Bronchial epithelial cell (primary cell): Measurements from ENCODE around the gene ATG16L2. TPM values are rescaled to one million over a fixed set of nuclear protein-coding genes. Genes with fewer than 3 reads are reported as not detected.

ENCODE experiments used
- DNase-seq: peaks from one replicate; pipeline ENCODE4 v3.0.0-alpha.2; 2010; ENCODE audit warnings: low read depth
- FAIRE-seq: peaks from 2 replicates; lab custom pipeline; 2011; peaks lifted over from hg19 to GRCh38; lab: Jason Lieb, UNC
- H3K27me3 ChIP-seq: 2 replicates; pipeline ENCODE4 v1.5.1; 2011; ENCODE audit warnings: low read length; ENCODE audit not compliant: control insufficient read depth, insufficient read depth
- H3K36me3 ChIP-seq: 2 replicates; pipeline ENCODE4 v1.5.1; 2011; ENCODE audit warnings: low read length; ENCODE audit not compliant: control insufficient read depth, insufficient read depth
- H3K4me3 ChIP-seq: 2 replicates; pipeline ENCODE4 v1.5.1; 2011; ENCODE audit warnings: mild to moderate bottlenecking, low read depth, low read length, control low read depth
- total RNA-seq: library from RNA; depleted of rRNA; stranded (reverse); fragments of >200 nt; gene quantifications from 2 replicates; pipeline ENCODE4 v1.2.1, GENCODE V29; 2014
- TF ChIP-seq, protein P1 (sequence below): IDR thresholded peaks from 2 replicates; pipeline ENCODE4 v1.5.1; 2011; ENCODE audit warnings: mild to moderate bottlenecking, moderate library complexity, low read length, control low read depth, inconsistent platforms; ENCODE audit not compliant: insufficient read depth, severe bottlenecking

Gene ATG16L2
- total RNA-seq, 1 donor from 2014 or later, result 5.3 TPM

DNA sequence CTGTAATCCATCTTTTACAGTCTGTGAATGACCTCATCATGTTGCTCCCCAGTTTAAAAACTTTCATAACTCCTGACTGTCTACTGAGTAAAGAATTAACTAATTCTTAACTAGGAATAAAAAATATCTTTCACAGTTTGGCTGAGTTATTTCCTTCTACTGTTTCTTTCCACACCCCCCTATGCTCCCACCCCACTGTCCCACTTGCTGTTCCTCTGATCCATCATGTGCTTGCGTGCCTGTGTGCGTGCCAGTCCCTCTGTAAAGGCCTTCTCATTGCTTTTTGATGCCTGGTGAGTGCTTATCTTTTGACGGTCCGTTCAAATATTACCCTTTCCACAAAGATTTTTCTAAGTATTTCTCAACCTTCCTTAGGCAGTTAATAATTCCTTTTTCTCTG lies 55.6 kb downstream of the ATG16L2 start:
- DNase-seq (no peak), FAIRE-seq (no peak)
- H3K36me3 ChIP-seq, result no peaks in the 10 kb centered on the region
- no peak overlapping the region for H3K4me3 ChIP-seq
- H3K27me3 ChIP-seq, result no peaks in the 10 kb centered on the region
- TF ChIP-seq, protein P1, sequence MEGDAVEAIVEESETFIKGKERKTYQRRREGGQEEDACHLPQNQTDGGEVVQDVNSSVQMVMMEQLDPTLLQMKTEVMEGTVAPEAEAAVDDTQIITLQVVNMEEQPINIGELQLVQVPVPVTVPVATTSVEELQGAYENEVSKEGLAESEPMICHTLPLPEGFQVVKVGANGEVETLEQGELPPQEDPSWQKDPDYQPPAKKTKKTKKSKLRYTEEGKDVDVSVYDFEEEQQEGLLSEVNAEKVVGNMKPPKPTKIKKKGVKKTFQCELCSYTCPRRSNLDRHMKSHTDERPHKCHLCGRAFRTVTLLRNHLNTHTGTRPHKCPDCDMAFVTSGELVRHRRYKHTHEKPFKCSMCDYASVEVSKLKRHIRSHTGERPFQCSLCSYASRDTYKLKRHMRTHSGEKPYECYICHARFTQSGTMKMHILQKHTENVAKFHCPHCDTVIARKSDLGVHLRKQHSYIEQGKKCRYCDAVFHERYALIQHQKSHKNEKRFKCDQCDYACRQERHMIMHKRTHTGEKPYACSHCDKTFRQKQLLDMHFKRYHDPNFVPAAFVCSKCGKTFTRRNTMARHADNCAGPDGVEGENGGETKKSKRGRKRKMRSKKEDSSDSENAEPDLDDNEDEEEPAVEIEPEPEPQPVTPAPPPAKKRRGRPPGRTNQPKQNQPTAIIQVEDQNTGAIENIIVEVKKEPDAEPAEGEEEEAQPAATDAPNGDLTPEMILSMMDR, result no peak

DNA sequence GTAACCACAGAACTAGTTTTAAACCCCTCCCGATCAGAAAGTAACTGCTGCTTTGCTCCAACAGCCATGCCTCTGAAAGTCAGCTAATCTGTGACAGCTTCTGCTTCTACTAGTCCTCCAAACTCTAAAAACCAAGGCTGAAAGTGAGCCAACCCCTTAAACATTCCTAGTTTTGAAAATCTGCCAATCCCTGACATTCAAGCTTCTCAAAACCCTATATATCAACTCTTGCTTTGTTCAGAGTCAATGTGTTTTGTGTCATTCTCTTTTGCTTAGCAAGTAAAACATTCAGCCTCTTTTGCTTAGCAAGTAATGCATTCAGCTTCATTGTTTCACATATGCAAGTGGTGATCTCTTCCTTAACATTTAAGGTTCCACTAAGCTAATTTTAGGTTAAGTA lies 56.9 kb downstream of the ATG16L2 start:
- no peak overlapping the region for H3K4me3 ChIP-seq
- no peak for DNase-seq
- no peak for FAIRE-seq

DNA sequence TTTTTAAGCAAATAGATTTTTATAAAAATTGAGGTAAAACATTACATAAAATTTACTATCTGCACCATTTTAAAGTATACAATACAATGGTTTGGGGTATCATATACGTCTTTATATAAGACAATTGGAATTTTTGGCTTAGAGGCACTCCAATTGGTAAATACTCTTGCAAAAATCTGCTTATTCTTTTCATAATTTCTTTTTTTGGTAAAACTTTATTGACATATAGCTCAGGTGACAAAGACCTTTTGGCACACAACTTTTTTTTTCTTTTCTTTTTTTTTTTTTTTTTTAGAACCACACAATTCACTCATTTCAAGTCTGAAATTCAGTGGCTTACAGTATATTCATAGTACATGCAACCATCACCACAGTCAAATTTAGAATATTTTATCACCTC lies 57.8 kb downstream of the ATG16L2 start:
- no peaks in the 10 kb centered on the region for H3K36me3 ChIP-seq
- FAIRE-seq, result no peak
- H3K27me3 ChIP-seq, result no peaks in the 10 kb centered on the region
- H3K4me3 ChIP-seq, result no peak overlapping the region
- TF ChIP-seq, protein P1, result no peak
- DNase-seq, result no peak

More for the DNA sequence above, 56.9 kb downstream of the ATG16L2 start:
- Histone ChIP-seq H3K36me3 (no peaks in the 10 kb centered on the region), H3K27me3 (no peaks in the 10 kb centered on the region)
- TF ChIP-seq, protein P1, result no peak

DNA sequence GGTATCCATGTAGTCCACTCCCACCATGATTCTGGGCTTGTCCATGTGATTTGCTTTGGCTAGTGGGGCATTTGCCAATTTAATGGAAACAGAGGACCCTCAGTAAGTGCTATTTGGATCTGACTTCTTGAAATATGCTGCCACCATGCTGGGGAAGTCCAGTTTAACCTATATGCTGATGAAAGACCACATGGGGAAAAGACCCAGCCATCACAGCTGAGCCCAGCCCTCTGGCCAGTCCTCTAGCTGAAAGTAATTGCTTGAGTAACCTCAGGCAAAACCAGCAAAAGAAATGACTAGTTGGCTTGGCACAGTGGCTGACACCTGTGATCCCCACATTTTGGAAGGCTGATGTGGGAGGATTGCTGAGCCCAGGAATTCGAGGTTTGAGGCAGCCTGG lies 61.5 kb downstream of the ATG16L2 start:
- no peak for FAIRE-seq
- no peak for DNase-seq

DNA sequence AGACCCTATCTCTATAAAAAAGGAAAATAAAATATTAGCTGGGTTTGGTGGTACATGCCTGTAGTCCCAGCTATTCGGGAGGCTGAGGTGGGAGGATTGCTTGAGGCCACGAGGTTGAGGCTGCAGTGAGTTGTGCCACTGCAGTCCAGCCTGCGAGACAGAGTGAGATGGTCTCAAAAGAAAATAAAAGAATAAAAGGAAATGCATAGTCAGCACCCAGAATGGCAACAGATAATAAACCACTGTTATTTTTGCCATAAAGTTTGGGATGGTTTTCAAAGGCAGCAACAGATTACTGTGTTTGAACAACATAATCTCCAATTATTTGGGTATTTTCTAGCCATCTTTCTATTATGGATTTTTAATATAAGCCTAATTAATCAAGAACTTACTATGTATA lies 61.9 kb downstream of the ATG16L2 start:
- H3K4me3 ChIP-seq, result no peak overlapping the region
- no peaks in the 10 kb centered on the region for H3K27me3 ChIP-seq
- TF ChIP-seq, protein P1, result no peak
- FAIRE-seq, result no peak
- H3K36me3 ChIP-seq, result no peaks in the 10 kb centered on the region
- no peak for DNase-seq

More for the DNA sequence above, 61.5 kb downstream of the ATG16L2 start:
- TF ChIP-seq, protein P1, result no peak
- Histone ChIP-seq H3K27me3 (no peaks in the 10 kb centered on the region), H3K4me3 (no peak overlapping the region), H3K36me3 (no peaks in the 10 kb centered on the region)

Other genes starting within 250 kb of the ATG16L2 start
- gene PDE2A, start 140.0 kb upstream of the ATG16L2 start, total RNA-seq, result 1.2 and 1.6 TPM in 2 replicates
- gene ARAP1, start 62.0 kb upstream of the ATG16L2 start, total RNA-seq, result 49.5 and 63.6 TPM in 2 replicates
- gene STARD10, start 20.4 kb upstream of the ATG16L2 start, total RNA-seq, result 118 and 179 TPM in 2 replicates